ENCODE measurements around the gene ITGB1BP1.
A peak's percentile ranks its signal among the peaks of the same experiment; 100 is the strongest.

- TF ChIP-seq CTCF (IDR thresholded peaks at IDR 0.05) (no peak), REST (IDR thresholded peaks at IDR 0.05; ENCODE audit: insufficient read depth in 1 of 2, low read depth in 2 of 2, low read length in 1 of 2) (no peak), TCF7L2 (IDR thresholded peaks at IDR 0.05; ENCODE audit: low read depth, low read length) (no peak), SIN3A (IDR thresholded peaks at IDR 0.05; ENCODE audit: borderline replicate concordance, insufficient read depth, low read depth, low read length) (peak; percentile 78; the same call in 1 of the 2 replicates), POLR2AphosphoS5 (IDR thresholded peaks at IDR 0.05; ENCODE audit: low read depth, low read length) (peak; percentile 77)
Measured at GRCh38 chr2:9423100-9423921, at the start of gene ITGB1BP1, which contains the start of gene CPSF3.

Data from Panc1 (cell line).